NOMO-1 (cell line): Measurements from ENCODE around the gene MAP3K21.

ENCODE experiments used
- DNase-seq, 2 experiments: peaks; one replicate each; lab custom pipeline; 2025; ENCODE audit not compliant: unreplicated experiment in 2 of 2; lab: John Stamatoyannopoulos, UW

MAP3K21 gene

GRCh38 chr1:233357595-233358397 lies 30.3 kb downstream of the MAP3K21 start:
- no peak for DNase-seq

- DNase-seq = no peak
These were observed 31.9 kb downstream of the MAP3K21 start for GRCh38 chr1:233359431-233359830.

- no peak for DNase-seq
These were observed 32.4 kb downstream of the MAP3K21 start for GRCh38 chr1:233359905-233360304.

- no peak for DNase-seq
These were observed 33.1 kb downstream of the MAP3K21 start for GRCh38 chr1:233360525-233361102.

GRCh38 chr1:233361876-233362275 lies 34.4 kb downstream of the MAP3K21 start:
- DNase-seq = no peak

- DNase-seq = no peak
These were observed 35.2 kb downstream of the MAP3K21 start for GRCh38 chr1:233362743-233363142.

GRCh38 chr1:233364026-233364425 lies 36.5 kb downstream of the MAP3K21 start:
- DNase-seq = no peak

- DNase-seq = peak in 1 of 2 experiments; percentile 0
These were observed 37.4 kb downstream of the MAP3K21 start for GRCh38 chr1:233364695-233365539.

GRCh38 chr1:233366575-233366974 lies 39.1 kb downstream of the MAP3K21 start:
- no peak for DNase-seq

- DNase-seq = no peak
These were observed 39.7 kb downstream of the MAP3K21 start for GRCh38 chr1:233367057-233367803.

- no peak for DNase-seq
These were observed 40.7 kb downstream of the MAP3K21 start for GRCh38 chr1:233368106-233368788.

- DNase-seq = no peak
These were observed 41.2 kb downstream of the MAP3K21 start for GRCh38 chr1:233368789-233369130.

GRCh38 chr1:233372218-233373120 lies 44.9 kb downstream of the MAP3K21 start:
- DNase-seq = no peak

GRCh38 chr1:233373226-233373625 lies 45.7 kb downstream of the MAP3K21 start:
- DNase-seq = no peak

GRCh38 chr1:233375653-233376052 lies 48.1 kb downstream of the MAP3K21 start:
- no peak for DNase-seq

GRCh38 chr1:233376382-233377110 lies 49.0 kb downstream of the MAP3K21 start:
- DNase-seq = no peak

- no peak for DNase-seq
These were observed 52.4 kb downstream of the MAP3K21 start for GRCh38 chr1:233379869-233380438.

- no peak for DNase-seq
These were observed 54.3 kb downstream of the MAP3K21 start for GRCh38 chr1:233381806-233382205.
